Neuronal stem cell (in vitro differentiated cells): ENCODE results near the gene ZXDC.

Experiments used
- DNase-seq: peaks from one replicate; pipeline ENCODE4 v3.0.0-alpha.2; 2013; ENCODE audit warnings: low spot score
- H2AFZ ChIP-seq: one replicate; pipeline ENCODE4 v1.6.1; 2013; ENCODE audit warnings: mild to moderate bottlenecking, low read length, inconsistent platforms
- H2AK5ac ChIP-seq: 2 replicates; pipeline ENCODE4 v1.6.1; 2013; ENCODE audit warnings: low read depth, mild to moderate bottlenecking, inconsistent platforms, low read length, moderate library complexity, mixed read lengths
- H2BK120ac ChIP-seq: 2 replicates; pipeline ENCODE4 v1.6.1; 2013; ENCODE audit warnings: low read depth, mild to moderate bottlenecking, inconsistent platforms, low read length, moderate library complexity, mixed read lengths
- H2BK12ac ChIP-seq: one replicate; pipeline ENCODE4 v1.6.1; 2013; ENCODE audit warnings: low read length, inconsistent platforms
- H2BK15ac ChIP-seq: 2 replicates; pipeline ENCODE4 v1.6.1; 2013; ENCODE audit warnings: mild to moderate bottlenecking, low read length, inconsistent platforms, mixed read lengths
- H2BK5ac ChIP-seq: one replicate; pipeline ENCODE4 v1.6.1; 2013; ENCODE audit warnings: inconsistent platforms, mild to moderate bottlenecking, low read length, moderate library complexity
- H3K14ac ChIP-seq: one replicate; pipeline ENCODE4 v1.6.1; 2013; ENCODE audit warnings: low read length, inconsistent platforms
- H3K18ac ChIP-seq: 2 replicates; pipeline ENCODE4 v1.6.1; 2013; ENCODE audit warnings: low read length, inconsistent platforms
- H3K23ac ChIP-seq: 2 replicates; pipeline ENCODE4 v1.6.1; 2013; ENCODE audit warnings: low read depth, mild to moderate bottlenecking, mixed read lengths, low read length, inconsistent platforms; ENCODE audit not compliant: poor library complexity
- H3K27ac ChIP-seq: replicated peaks from 3 replicates; pipeline ENCODE4 v1.5.1; 2013; ENCODE audit warnings: low read length, inconsistent platforms
- H3K27me3 ChIP-seq, 3 experiments: 2 replicates each; pipeline ENCODE4 v1.6.1; 2013; ENCODE audit warnings: low read length in 3 of 3, mild to moderate bottlenecking in 2 of 3, inconsistent platforms in 1 of 3, low read depth in 1 of 3, mixed read lengths in 1 of 3, moderate library complexity in 1 of 3; ENCODE audit not compliant: control insufficient read depth in 3 of 3, insufficient read depth in 3 of 3
- H3K36me3 ChIP-seq, 2 donors: replicated peaks in 1 of 2; 2 replicates each; pipeline ENCODE4 v1.6.1; 2013; ENCODE audit warnings: low read length in 2 of 2; ENCODE audit not compliant: control insufficient read depth in 2 of 2, insufficient read depth in 2 of 2
- H3K4ac ChIP-seq: 2 replicates; pipeline ENCODE4 v1.6.1; 2013; ENCODE audit warnings: inconsistent platforms, mild to moderate bottlenecking, low read length, moderate library complexity
- H3K4me1 ChIP-seq, 2 donors: 1 replicate in 1 of 2; 2 replicates in 1 of 2; pipeline ENCODE4 v1.6.1; 2013; ENCODE audit warnings: low read length in 2 of 2, low read depth in 1 of 2; ENCODE audit not compliant: control insufficient read depth in 2 of 2, insufficient read depth in 1 of 2
- H3K4me2 ChIP-seq: one replicate; pipeline ENCODE4 v1.6.1; 2013; ENCODE audit warnings: mild to moderate bottlenecking, low read length, inconsistent platforms; ENCODE audit not compliant: insufficient read depth, poor library complexity, severe bottlenecking
- H3K4me3 ChIP-seq, 2 donors: 2 replicates each; pipeline ENCODE4 v1.5.1; 2013; ENCODE audit warnings: low read length in 2 of 2, mild to moderate bottlenecking in 2 of 2, inconsistent platforms in 1 of 2, moderate library complexity in 1 of 2
- H3K79me1 ChIP-seq: one replicate; pipeline ENCODE4 v1.6.1; 2013; ENCODE audit warnings: low read depth, mild to moderate bottlenecking, inconsistent platforms, low read length, moderate library complexity
- H3K9ac ChIP-seq: one replicate; pipeline ENCODE4 v1.6.1; 2013; ENCODE audit warnings: mild to moderate bottlenecking, low read depth, low read length, inconsistent platforms; ENCODE audit not compliant: poor library complexity
- H3K9me3 ChIP-seq, 2 donors: replicated peaks in 1 of 2; 2 replicates each; pipeline versions ENCODE3 to v1.6.1; 2013; ENCODE audit warnings: low read length in 2 of 2, mild to moderate bottlenecking in 2 of 2, inconsistent platforms in 1 of 2, low read depth in 1 of 2, mixed read lengths in 1 of 2, moderate library complexity in 1 of 2; ENCODE audit not compliant: control insufficient read depth in 2 of 2, insufficient read depth in 1 of 2
- H4K8ac ChIP-seq: one replicate; pipeline ENCODE4 v1.6.1; 2013; ENCODE audit warnings: low read depth, mild to moderate bottlenecking, inconsistent platforms, low read length, moderate library complexity
- H4K91ac ChIP-seq: one replicate; pipeline ENCODE4 v1.6.1; 2013; ENCODE audit warnings: low read length, low read depth, mild to moderate bottlenecking, inconsistent platforms; ENCODE audit not compliant: poor library complexity
- whole genome bisulfite sequencing, 2 donors: extraction: QIAGEN DNeasy Blood & Tissue Kit; methylation state at CpG; one replicate each; pipeline ENCODE4 v1.1.7; 2013; ENCODE audit warnings: missing lambda C conversion rate in 2 of 2, mixed read lengths in 1 of 2; ENCODE audit not compliant: insufficient read length in 2 of 2, insufficient replicate concordance in 1 of 2; ENCODE audit errors: extremely low coverage in 2 of 2; 5-methylcytosine and 5-hydroxymethylcytosine counted together

Gene ZXDC

DNA sequence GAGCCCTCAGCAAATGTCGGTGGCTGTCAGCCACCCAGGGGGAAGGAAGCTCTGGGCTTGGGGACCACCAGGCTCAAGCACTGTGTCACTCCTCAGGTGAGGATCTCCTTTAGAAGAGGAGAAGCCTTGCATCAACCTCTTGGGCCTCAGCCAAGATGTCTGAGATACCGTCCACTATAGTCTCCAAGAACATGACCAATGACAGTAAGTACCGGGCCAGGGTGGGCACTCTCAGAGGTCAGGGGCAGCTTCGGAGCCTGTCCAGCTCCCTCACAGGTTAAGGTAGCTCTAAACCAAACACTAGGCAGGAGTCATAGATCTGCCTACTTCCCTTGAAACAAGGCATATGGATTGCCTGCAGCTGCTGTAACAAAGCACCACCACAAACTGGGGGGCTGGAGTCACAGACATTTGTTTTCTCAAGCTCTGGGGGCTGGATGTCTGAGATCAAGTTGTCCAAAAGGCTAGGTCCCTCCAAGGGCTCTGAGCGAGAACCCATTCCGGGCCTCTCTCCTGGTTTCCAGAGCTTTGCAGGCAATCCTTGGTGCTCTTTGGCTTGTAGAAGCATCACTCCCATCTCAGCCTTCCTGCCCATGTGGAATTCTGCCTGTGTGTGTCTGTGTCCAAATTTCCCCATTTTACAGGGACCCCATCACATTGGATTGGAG is 79.7 kb downstream of the ZXDC start:
- no peak overlapping the region for H3K23ac ChIP-seq
- no peak overlapping the region for H2BK5ac ChIP-seq
- no peaks in the 10 kb centered on the region for H3K79me1 ChIP-seq
- no peak overlapping the region for H4K8ac ChIP-seq
- no CpG with 5 or more reads among the region's 6 CpGs for WGBS, 2 donors
- H3K4ac ChIP-seq: no peak overlapping the region
- H3K9ac ChIP-seq: peak overlapping the region; percentile 24
- H3K14ac ChIP-seq: no peak overlapping the region
- no peak for DNase-seq
- H2BK15ac ChIP-seq: peak overlapping the region; percentile 88
- H3K4me2 ChIP-seq: no peak overlapping the region
- peak overlapping the region; percentile 40 for H3K18ac ChIP-seq
- H3K4me3 ChIP-seq: no peak overlapping the region
- H3K36me3 ChIP-seq: no peaks in the 10 kb centered on the region
- H3K4me1 ChIP-seq: peaks cover 8 to 16% of the 10 kb centered on the region in 2 donors
- H3K9me3 ChIP-seq: no peaks in the 10 kb centered on the region
- peak overlapping the region; percentile 53 for H2BK12ac ChIP-seq
- peaks cover 0 to 53% (median 4%) of the 10 kb centered on the region in 3 experiments for H3K27me3 ChIP-seq
- H2BK120ac ChIP-seq: no peak overlapping the region
- H2AK5ac ChIP-seq: peak overlapping the region; percentile 74
- no peak overlapping the region for H2AFZ ChIP-seq
- no peak overlapping the region for H3K27ac ChIP-seq
- no peak overlapping the region for H4K91ac ChIP-seq

- Histone ChIP-seq H3K36me3 (no peaks in the 10 kb centered on the region), H4K91ac (no peak overlapping the region), H4K8ac (no peak overlapping the region), H3K4me2 (peak overlapping the region; percentile 64), H3K4me3 (peak overlapping the region; percentile 20 to 58), H2BK120ac (peak overlapping the region; percentile 56), H2AFZ (peak overlapping the region; percentile 93), H3K4me1 (peaks cover 8 to 16% of the 10 kb centered on the region in 2 donors), H3K79me1 (no peaks in the 10 kb centered on the region), H3K4ac (no peak overlapping the region), H2AK5ac (peak overlapping the region; percentile 59), H2BK5ac (no peak overlapping the region), H3K27ac (no peak overlapping the region), H2BK12ac (no peak overlapping the region), H2BK15ac (peak overlapping the region; percentile 14), H3K23ac (no peak overlapping the region), H3K9me3 (no peaks in the 10 kb centered on the region), H3K18ac (peak overlapping the region; percentile 98), H3K14ac (peak overlapping the region; percentile 48), H3K9ac (peak overlapping the region; percentile 54), H3K27me3 (peaks cover 0 to 55% (median 5%) of the 10 kb centered on the region in 3 experiments)
- no peak for DNase-seq
- WGBS, 2 donors: no CpG with 5 or more reads among the region's 30 CpGs
Measured at GRCh38 chr3:126394977-126395321, 80.7 kb downstream of the ZXDC start.

DNA sequence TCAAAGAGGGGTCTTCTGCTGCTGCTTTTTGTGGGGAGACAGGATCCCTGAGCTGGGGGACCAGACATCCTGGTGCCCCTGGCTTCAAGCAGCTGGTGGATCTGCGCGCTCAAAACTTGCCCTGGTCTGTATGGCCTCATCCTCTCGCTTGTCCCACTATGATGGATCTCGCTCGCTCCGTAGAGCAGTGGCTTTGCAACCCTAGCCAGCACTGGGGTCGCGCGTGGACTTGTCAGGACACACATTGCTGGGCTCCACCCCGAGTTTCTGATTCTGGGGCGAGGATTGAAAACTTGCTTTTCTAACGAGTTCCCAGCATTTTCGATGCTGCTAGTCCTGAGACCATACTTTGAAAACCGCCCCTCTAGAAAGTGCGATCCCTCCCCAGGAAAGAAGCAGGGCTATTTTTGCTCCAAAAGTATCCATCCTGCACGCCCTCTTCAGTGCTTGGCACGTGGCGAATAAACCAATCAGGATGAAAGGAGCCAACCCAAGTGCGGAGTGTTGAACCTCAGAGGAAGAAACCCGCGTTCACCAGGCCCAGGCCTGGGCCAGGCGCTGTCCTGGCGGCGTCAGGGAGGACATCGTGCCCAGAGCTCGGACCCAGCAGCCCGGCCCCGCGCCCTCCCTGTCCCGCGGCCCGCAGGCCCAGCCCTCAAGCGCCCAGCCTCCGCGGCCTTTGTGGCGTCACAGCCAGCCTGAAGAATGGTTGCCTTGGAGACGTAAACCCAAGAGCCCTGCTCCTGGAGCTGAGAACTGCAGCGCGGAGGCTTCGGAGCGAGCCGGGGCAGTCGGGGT is 81.3 kb downstream of the ZXDC start, which contains the start of gene CFAP100:
TSS of gene CFAP100 (plus strand) at position 731 of the 798 bp plus-strand sequence. CDS start 1,092 bp downstream, outside the sequence.
- Histone ChIP-seq H3K4me2 (peak within 1 kb of the TSS; percentile 64), H3K79me1 (no peaks in the 10 kb centered on the region), H3K4me1 (peaks cover 8 to 16% of the 10 kb centered on the region in 2 donors), H4K91ac (no peak within 1 kb of the TSS), H2AFZ (peak within 1 kb of the TSS; percentile 93), H2BK5ac (no peak within 1 kb of the TSS), H4K8ac (no peak within 1 kb of the TSS), H3K4ac (no peak within 1 kb of the TSS), H2BK15ac (peak within 1 kb of the TSS; percentile 88), H3K4me3 (peak within 1 kb of the TSS; percentile 20 to 58), H3K27ac (no peak within 1 kb of the TSS), H3K36me3 (no peaks in the 10 kb centered on the region), H3K9ac (peak within 1 kb of the TSS; percentile 54), H3K23ac (no peak within 1 kb of the TSS), H3K14ac (peak within 1 kb of the TSS; percentile 48), H2BK12ac (peak within 1 kb of the TSS; percentile 53), H2AK5ac (peak within 1 kb of the TSS; percentile 74), H3K9me3 (no peaks in the 10 kb centered on the region), H3K27me3 (peaks cover 0 to 59% (median 8%) of the 10 kb centered on the region in 3 experiments), H3K18ac (peak within 1 kb of the TSS; percentile 98), H2BK120ac (peak within 1 kb of the TSS; percentile 56)
- DNase-seq: peak; percentile 80
- WGBS, 2 donors: no CpG with 5 or more reads among the region's 43 CpGs

DNA sequence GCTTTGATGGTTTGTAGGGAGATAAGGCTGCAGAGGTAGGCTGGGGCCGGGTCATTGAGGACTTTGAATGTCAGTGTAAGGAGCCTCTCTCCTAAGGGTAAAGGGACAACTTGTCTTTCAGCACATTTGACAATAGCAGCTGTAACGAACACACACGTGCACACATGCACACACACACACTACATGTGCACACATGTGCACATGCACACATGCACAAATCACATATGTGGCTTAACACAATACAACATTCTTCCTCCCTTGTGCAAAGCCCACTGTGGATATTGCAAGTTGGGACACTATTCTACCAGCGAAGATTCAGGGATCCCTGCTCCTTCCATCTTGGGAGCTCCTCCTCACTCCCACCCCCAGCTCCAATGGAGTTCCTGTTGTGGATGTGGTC is 82.1 kb downstream of the ZXDC start:
- Histone ChIP-seq H3K4ac (no peak overlapping the region), H2BK15ac (no peak overlapping the region), H4K91ac (no peak overlapping the region), H3K9me3 (no peaks in the 10 kb centered on the region), H4K8ac (no peak overlapping the region), H3K27ac (no peak overlapping the region), H2BK5ac (no peak overlapping the region), H3K27me3 (peaks cover 0 to 59% (median 8%) of the 10 kb centered on the region in 3 experiments), H3K23ac (no peak overlapping the region), H3K4me2 (no peak overlapping the region), H2AFZ (no peak overlapping the region), H3K79me1 (no peaks in the 10 kb centered on the region), H3K9ac (no peak overlapping the region), H2BK12ac (peak overlapping the region; percentile 17), H3K4me1 (peaks cover 8 to 18% of the 10 kb centered on the region in 2 donors), H3K36me3 (no peaks in the 10 kb centered on the region), H3K14ac (no peak overlapping the region), H3K4me3 (peak overlapping the region in 1 of 2 donors; percentile 4), H2BK120ac (no peak overlapping the region), H3K18ac (no peak overlapping the region), H2AK5ac (no peak overlapping the region)
- WGBS, 2 donors: no CpG with 5 or more reads among the region's 4 CpGs
- no peak for DNase-seq
